Vagina (tissue), 2 donors: ENCODE results near the gene OLFML2A. TPM values are rescaled to one million over a fixed set of nuclear protein-coding genes. Genes with fewer than 3 reads are reported as not detected.

Experiments
- DNase-seq, 2 donors: peaks; one replicate each; pipeline ENCODE4 v3.0.0-alpha.2; 2017; ENCODE audit errors: extremely low spot score in 2 of 2
- H3K27ac ChIP-seq: fragments of 200-600 bp; sonication (generic); one replicate; pipeline ENCODE4 v1.5.1; 2019
- H3K27me3 ChIP-seq: fragments of 200-600 bp; sonication (generic); one replicate; pipeline ENCODE4 v1.5.1; 2019
- H3K36me3 ChIP-seq, 2 donors: fragments of 200-600 bp; sonication (generic); one replicate each; pipeline ENCODE4 v1.5.1; 2017 to 2019
- H3K4me1 ChIP-seq: fragments of 200-600 bp; sonication (generic); one replicate; pipeline ENCODE4 v1.5.1; 2019
- H3K4me3 ChIP-seq, 2 donors: fragments of 200-600 bp; sonication (generic); 1 replicate in 1 of 2; 2 replicates in 1 of 2; pipeline ENCODE4 v1.5.1; 2016 to 2019
- H3K9me3 ChIP-seq: fragments of 200-600 bp; sonication (generic); one replicate; pipeline ENCODE4 v1.5.1; 2019
- POLR2A ChIP-seq, 2 donors: fragments of 450-650 bp; IDR thresholded peaks; one replicate each; pipeline ENCODE4 v1.6.1; 2017; ENCODE audit warnings: antibody characterized with exemption in 2 of 2, mild to moderate bottlenecking in 2 of 2, moderate library complexity in 2 of 2
- POLR2AphosphoS5 ChIP-seq, 2 donors: sonication (generic); formaldehyde crosslinking; IDR thresholded peaks; one replicate each; pipeline ENCODE4 v1.9.0; 2017; ENCODE audit warnings: antibody characterized with exemption in 2 of 2, mild to moderate bottlenecking in 2 of 2, low read depth in 1 of 2; ENCODE audit not compliant: insufficient read depth in 1 of 2
- intact Hi-C: fragments of 100-400 bp; cut with DNase I; formaldehyde crosslinking; loops from one replicate; pipeline ENCODE4 v1.15.1; 2023
- total RNA-seq: library from RNA; depleted of rRNA; stranded (reverse); fragments of >200 nt; gene quantifications from one replicate; pipeline ENCODE4 v1.2.3, GENCODE V29; 2016
- TF ChIP-seq, protein P1 (sequence below), 3 experiments: fragments of 450-650 bp in 2 of 3; fragments of 200-600 bp in 1 of 3; sonication (generic) in 1 of 3; IDR thresholded peaks; one replicate each; pipeline ENCODE4 v1.5.1; 2017 to 2019; ENCODE audit warnings: antibody characterized with exemption in 3 of 3, mild to moderate bottlenecking in 2 of 3, moderate library complexity in 2 of 3

OLFML2A gene
- total RNA-seq, 1 donor from 2014 or later = 39.3 TPM

- TF ChIP-seq POLR2A (IDR thresholded peaks at IDR 0.05) (no peak), POLR2AphosphoS5 (IDR thresholded peaks at IDR 0.05; ENCODE audit: insufficient read depth in 1 of 2, low read depth in 1 of 2) (no peak)
- TF ChIP-seq, protein P1, sequence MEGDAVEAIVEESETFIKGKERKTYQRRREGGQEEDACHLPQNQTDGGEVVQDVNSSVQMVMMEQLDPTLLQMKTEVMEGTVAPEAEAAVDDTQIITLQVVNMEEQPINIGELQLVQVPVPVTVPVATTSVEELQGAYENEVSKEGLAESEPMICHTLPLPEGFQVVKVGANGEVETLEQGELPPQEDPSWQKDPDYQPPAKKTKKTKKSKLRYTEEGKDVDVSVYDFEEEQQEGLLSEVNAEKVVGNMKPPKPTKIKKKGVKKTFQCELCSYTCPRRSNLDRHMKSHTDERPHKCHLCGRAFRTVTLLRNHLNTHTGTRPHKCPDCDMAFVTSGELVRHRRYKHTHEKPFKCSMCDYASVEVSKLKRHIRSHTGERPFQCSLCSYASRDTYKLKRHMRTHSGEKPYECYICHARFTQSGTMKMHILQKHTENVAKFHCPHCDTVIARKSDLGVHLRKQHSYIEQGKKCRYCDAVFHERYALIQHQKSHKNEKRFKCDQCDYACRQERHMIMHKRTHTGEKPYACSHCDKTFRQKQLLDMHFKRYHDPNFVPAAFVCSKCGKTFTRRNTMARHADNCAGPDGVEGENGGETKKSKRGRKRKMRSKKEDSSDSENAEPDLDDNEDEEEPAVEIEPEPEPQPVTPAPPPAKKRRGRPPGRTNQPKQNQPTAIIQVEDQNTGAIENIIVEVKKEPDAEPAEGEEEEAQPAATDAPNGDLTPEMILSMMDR (IDR thresholded peaks at IDR 0.05) = no peak
- intact Hi-C loops = no loop called here
Observed at GRCh38 chr9:124789531-124789930, 12.6 kb downstream of the OLFML2A start.

DNA sequence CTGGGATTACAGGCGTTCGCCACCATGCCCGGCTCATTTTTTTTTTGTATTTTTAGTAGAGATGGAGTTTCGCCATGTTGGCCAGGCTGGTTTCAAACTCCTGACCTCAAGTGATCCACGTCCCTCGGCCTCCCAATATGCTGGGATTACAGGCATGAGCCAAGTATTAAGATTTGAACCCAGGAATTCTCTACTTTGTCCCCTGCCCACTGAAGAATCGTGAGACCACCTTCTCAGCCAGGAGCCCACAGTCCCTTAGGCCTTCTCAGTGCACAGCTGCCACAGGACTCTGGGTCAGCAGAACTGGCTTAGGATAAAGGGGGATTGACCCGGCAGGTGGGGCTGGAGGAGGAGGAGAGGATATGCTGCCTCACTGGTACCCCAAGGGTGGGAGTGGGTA lies 13.4 kb downstream of the OLFML2A start:
- Histone ChIP-seq H3K36me3 (peaks cover 0 to 4% of the 10 kb centered on the region in 2 donors), H3K9me3 (no peaks in the 10 kb centered on the region), H3K4me1 (peaks cover 23% of the 10 kb centered on the region), H3K27me3 (no peaks in the 10 kb centered on the region), H3K4me3 (no peak overlapping the region), H3K27ac (no peak overlapping the region)
- intact Hi-C loops = no loop called here
- TF ChIP-seq, protein P1 (IDR thresholded peaks at IDR 0.05) = no peak
- no peak for TF ChIP-seq POLR2AphosphoS5 (IDR thresholded peaks at IDR 0.05; ENCODE audit: insufficient read depth in 1 of 2, low read depth in 1 of 2)
- no peak for TF ChIP-seq POLR2A (IDR thresholded peaks at IDR 0.05)
- no peak for DNase-seq

More at GRCh38 chr9:124789531-124789930, 12.6 kb downstream of the OLFML2A start:
- DNase-seq = no peak
- Histone ChIP-seq H3K4me1 (peaks cover 23% of the 10 kb centered on the region), H3K4me3 (no peak overlapping the region), H3K36me3 (peaks cover 0 to 4% of the 10 kb centered on the region in 2 donors), H3K9me3 (no peaks in the 10 kb centered on the region), H3K27me3 (no peaks in the 10 kb centered on the region), H3K27ac (no peak overlapping the region)

DNA sequence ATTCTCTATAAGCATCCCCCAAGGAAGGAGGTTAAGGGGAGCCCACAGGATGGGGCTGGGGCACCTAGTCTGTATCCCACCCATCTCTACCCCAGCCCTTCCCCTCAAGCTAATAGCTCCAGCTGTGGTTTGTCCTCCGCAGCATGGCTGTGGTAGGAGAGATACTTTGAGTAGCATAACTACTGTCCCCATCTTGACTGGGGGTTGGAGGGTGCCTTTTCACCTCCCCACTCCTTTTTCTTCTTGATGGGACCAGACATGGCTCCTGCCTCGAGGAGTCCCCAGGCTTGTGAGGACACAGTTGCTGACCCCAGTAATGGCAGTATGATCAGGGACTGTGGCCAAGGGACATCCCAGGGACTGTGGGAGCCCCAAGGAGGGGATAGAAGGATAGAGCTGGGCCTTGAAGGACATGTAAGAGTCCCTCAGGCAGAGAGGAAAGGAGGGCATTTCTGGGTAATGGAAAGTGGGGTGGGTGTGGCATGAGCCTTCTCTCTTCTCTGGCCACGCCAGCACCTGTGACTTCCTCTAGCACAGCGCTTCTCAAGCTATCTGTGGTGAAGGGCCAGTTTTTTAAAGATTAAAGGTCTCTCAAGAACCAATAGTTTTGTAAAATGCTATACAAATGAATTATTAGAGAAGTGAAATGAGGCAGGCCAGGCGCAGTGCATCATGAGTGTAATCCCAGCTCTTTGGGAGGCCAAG lies 14.0 kb downstream of the OLFML2A start:
- Histone ChIP-seq H3K4me1 (peaks cover 23% of the 10 kb centered on the region), H3K27ac (no peak overlapping the region), H3K27me3 (no peaks in the 10 kb centered on the region), H3K36me3 (peaks cover 0 to 4% of the 10 kb centered on the region in 2 donors), H3K4me3 (no peak overlapping the region), H3K9me3 (no peaks in the 10 kb centered on the region)
- DNase-seq = no peak
- TF ChIP-seq, protein P1 (IDR thresholded peaks at IDR 0.05) = no peak
- TF ChIP-seq POLR2AphosphoS5 (IDR thresholded peaks at IDR 0.05; ENCODE audit: insufficient read depth in 1 of 2, low read depth in 1 of 2) = no peak
- no peak for TF ChIP-seq POLR2A (IDR thresholded peaks at IDR 0.05)
- intact Hi-C loops = no loop called here

DNA sequence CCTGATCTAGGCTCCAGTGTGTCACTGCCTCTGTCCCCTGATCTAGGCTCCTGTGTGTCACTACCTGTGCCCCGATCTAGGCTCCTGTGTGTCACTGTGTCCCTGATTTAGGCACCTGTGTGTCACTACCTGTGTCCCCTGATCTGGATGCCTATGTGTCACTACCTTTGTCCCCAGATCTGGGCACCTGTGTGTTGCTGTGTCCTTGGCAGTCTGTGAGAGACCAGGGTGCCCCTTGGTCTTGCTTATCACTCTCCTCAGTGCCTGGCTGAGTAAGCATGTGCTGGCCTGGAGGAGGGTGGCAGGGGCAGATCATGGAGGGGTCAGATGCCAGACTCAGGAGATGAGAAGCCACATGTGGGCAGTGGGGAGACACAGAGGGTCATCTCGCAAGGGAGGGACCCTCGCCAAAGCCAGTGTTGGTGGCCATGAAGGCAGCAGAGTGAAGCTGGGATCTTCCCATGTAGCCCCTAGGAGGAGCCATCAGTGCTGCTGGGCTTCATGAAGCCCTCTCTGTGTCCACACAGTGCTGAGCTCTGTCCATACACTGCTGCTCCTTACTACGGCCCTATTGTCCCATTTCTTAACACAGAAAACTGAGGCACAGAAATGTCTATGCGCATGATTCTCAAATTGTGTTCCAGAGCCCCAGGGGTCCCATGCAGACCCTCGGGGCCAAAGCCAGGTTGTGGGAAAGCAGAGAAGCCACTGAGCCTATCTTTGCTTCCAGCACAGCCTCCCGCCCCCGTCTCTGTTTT lies 15.5 kb downstream of the OLFML2A start:
- DNase-seq = no peak
- intact Hi-C loops = no loop called here
- H3K9me3 ChIP-seq = no peaks in the 10 kb centered on the region
- H3K27me3 ChIP-seq = no peaks in the 10 kb centered on the region
- no peak overlapping the region for H3K4me3 ChIP-seq
- no peak for TF ChIP-seq POLR2A (IDR thresholded peaks at IDR 0.05)
- H3K27ac ChIP-seq = peak overlapping the region; percentile 60
- peaks cover 0 to 4% of the 10 kb centered on the region in 2 donors for H3K36me3 ChIP-seq
- H3K4me1 ChIP-seq = peaks cover 34% of the 10 kb centered on the region

DNA sequence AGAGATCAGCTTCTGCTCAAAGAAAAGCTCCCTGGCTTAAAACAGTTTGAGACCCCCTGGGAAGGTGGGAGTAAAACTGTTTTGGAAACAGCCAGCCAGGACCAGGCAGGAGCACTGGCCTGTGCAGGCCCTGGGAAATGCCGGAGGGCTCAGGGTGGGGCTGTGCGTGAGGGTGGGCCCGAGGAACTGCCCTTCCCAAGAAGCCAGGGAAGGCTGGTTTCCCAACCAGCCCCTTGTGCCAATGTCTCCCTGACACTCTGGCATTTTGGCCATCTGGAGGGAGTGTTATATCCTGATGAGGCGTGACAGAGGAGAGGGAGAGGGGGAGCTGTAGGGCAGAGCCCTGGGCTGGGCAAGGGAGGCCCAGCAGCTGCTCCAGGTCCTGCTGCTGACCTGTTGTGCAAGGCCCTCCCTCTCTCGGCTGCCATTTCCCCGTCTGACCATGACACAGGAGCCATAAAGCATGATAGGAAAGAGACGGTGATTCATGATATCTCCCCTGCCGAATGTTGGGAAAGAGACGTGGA lies 16.1 kb downstream of the OLFML2A start:
- TF ChIP-seq POLR2A (IDR thresholded peaks at IDR 0.05) = no peak
- TF ChIP-seq POLR2AphosphoS5 (IDR thresholded peaks at IDR 0.05; ENCODE audit: insufficient read depth in 1 of 2, low read depth in 1 of 2) = peak; percentile 34 to 85
- TF ChIP-seq, protein P1 (IDR thresholded peaks at IDR 0.05) = no peak
- Histone ChIP-seq H3K9me3 (no peaks in the 10 kb centered on the region), H3K4me3 (no peak overlapping the region), H3K27ac (peak overlapping the region; percentile 60), H3K4me1 (peaks cover 40% of the 10 kb centered on the region), H3K36me3 (no peaks in the 10 kb centered on the region), H3K27me3 (no peaks in the 10 kb centered on the region)
- intact Hi-C loops = no loop called here
- no peak for DNase-seq
